HepG2 (cell line): ENCODE measurements around the gene C19orf44. TPM values are rescaled to one million over a fixed set of nuclear protein-coding genes. Genes with fewer than 3 reads are reported as not detected.

ENCODE experiments used
- ATAC-seq: fragments of 200-7000 bp; cut with Tn5 transposase; 3 replicates; pipeline ENCODE4 v1.9.1; 2020; ENCODE audit warnings: mild to moderate bottlenecking, moderate library complexity
- BruUV-seq: library from RNA; stranded (reverse); fragments of 400-500 nt; replicated peaks from 2 replicates; lab custom pipeline; 2021; lab: Mats Ljungman, UMichigan
- CTCF ChIA-PET: fragments of 300-600 bp; formaldehyde crosslinking; extraction: SDS; loops from one replicate; lab custom pipeline; 2021; ENCODE audit warnings: low total read pairs, inconsistent platforms, low intra/inter-chr PET ratio; lab: Yijun Ruan, JAX
- POLR2A ChIA-PET: fragments of 350-600 bp; sonication (Branson Sonifier 250); formaldehyde crosslinking; loops from one replicate; lab custom pipeline; 2020; ENCODE audit warnings: antibody characterized with exemption, inconsistent platforms; lab: Yijun Ruan, JAX
- DNase-seq: peaks from one replicate; pipeline ENCODE4 v3.0.0-alpha.2; 2015; ENCODE audit warnings: low spot score
- FAIRE-seq: peaks from 3 replicates; lab custom pipeline; 2011; peaks lifted over from hg19 to GRCh38; lab: Jason Lieb, UNC
- H2AFZ ChIP-seq: one replicate; pipeline ENCODE4 v1.6.1; 2011; ENCODE audit warnings: low read length, inconsistent platforms
- H3K27ac ChIP-seq: fragments of 300-600 bp; 3 replicates; pipeline ENCODE4 v1.8.0; 2011; ENCODE audit warnings: mixed run types, mild to moderate bottlenecking, mixed read lengths, low read length, inconsistent platforms; ENCODE audit not compliant: insufficient read depth; ENCODE audit errors: extremely low read length
- H3K27me3 ChIP-seq, 2 experiments: fragments of 200-600 bp in 1 of 2; 2 replicates in 1 of 2; 3 replicates in 1 of 2; pipeline versions ENCODE4 v1.6.0 to v1.8.0; 2011; ENCODE audit warnings: low read length in 2 of 2, mild to moderate bottlenecking in 2 of 2, moderate library complexity in 2 of 2, inconsistent platforms in 1 of 2; ENCODE audit not compliant: insufficient read depth in 2 of 2, control insufficient read depth in 1 of 2
- H3K36me3 ChIP-seq, 2 experiments: fragments of 200-600 bp in 1 of 2; replicated peaks in 1 of 2; 2 replicates in 1 of 2; 3 replicates in 1 of 2; pipeline versions ENCODE4 v1.5.1 to v1.8.0; 2011; ENCODE audit warnings: low read length in 2 of 2, inconsistent platforms in 1 of 2; ENCODE audit not compliant: insufficient read depth in 2 of 2, control insufficient read depth in 1 of 2
- H3K4me1 ChIP-seq: 2 replicates; pipeline ENCODE4 v1.5.1; 2012; ENCODE audit warnings: low read length, inconsistent platforms; ENCODE audit not compliant: insufficient read depth
- H3K4me2 ChIP-seq: 2 replicates; pipeline ENCODE4 v1.6.0; 2011; ENCODE audit warnings: low read depth, low read length, inconsistent platforms
- H3K4me3 ChIP-seq, 3 experiments: fragments of 200-600 bp in 1 of 3; sonication (generic), shearing (Covaris generic) in 1 of 3; replicated peaks in 1 of 3; 2 replicates each; pipeline ENCODE4 v1.5.1; 2011 to 2016; ENCODE audit warnings: low read length in 3 of 3, inconsistent platforms in 2 of 3, low read depth in 2 of 3, mild to moderate bottlenecking in 2 of 3, control low read depth in 1 of 3, mixed read lengths in 1 of 3; ENCODE audit not compliant: insufficient read depth in 1 of 3
- H3K79me2 ChIP-seq: one replicate; pipeline ENCODE4 v1.6.1; 2011; ENCODE audit warnings: low read length, inconsistent platforms; ENCODE audit not compliant: insufficient read depth
- H3K9ac ChIP-seq: 2 replicates; pipeline ENCODE4 v1.6.0; 2011; ENCODE audit warnings: mild to moderate bottlenecking, low read depth, low read length, inconsistent platforms; ENCODE audit not compliant: insufficient read depth
- H3K9me3 ChIP-seq: 2 replicates; pipeline ENCODE4 v1.5.1; 2012; ENCODE audit warnings: mild to moderate bottlenecking, low read length
- H4K20me1 ChIP-seq: 2 replicates; pipeline ENCODE4 v1.6.0; 2011; ENCODE audit warnings: inconsistent platforms, mild to moderate bottlenecking, low read length, moderate library complexity; ENCODE audit not compliant: insufficient read depth
- AGO1 ChIP-seq: fragments of 200-400 bp; formaldehyde crosslinking; IDR thresholded peaks from 2 replicates; pipeline ENCODE4 v1.6.1; 2017; ENCODE audit warnings: mild to moderate bottlenecking, low read depth, low read length, moderate library complexity; ENCODE audit not compliant: poor library complexity, severe bottlenecking
- CBX1 ChIP-seq: IDR thresholded peaks from one replicate; pipeline ENCODE4 v1.6.1; 2016; ENCODE audit warnings: antibody characterized with exemption, low read depth
- POLR2G ChIP-seq: fragments of 200-400 bp; formaldehyde crosslinking; IDR thresholded peaks from 2 replicates; pipeline ENCODE4 v1.6.1; 2018; ENCODE audit warnings: mild to moderate bottlenecking, low read depth, low read length, moderate library complexity
- ZC3H13 ChIP-seq: sonication (generic); formaldehyde crosslinking; IDR thresholded peaks from 2 replicates; pipeline ENCODE4 v1.8.1; 2023; ENCODE audit warnings: mild to moderate bottlenecking, missing genetic modification reagents, moderate library complexity
- ZNF143 ChIP-seq: sonication (generic); formaldehyde crosslinking; IDR thresholded peaks from 2 replicates; pipeline ENCODE4 v1.4.0; 2020; ENCODE audit warnings: missing genetic modification reagents
- ZNF350 ChIP-seq: sonication (generic); formaldehyde crosslinking; IDR thresholded peaks from 2 replicates; pipeline ENCODE4 v1.4.0; 2020; ENCODE audit warnings: mild to moderate bottlenecking, low read depth, missing genetic modification reagents, borderline replicate concordance
- WGBS: methylation state at CpG from one replicate; pipeline ENCODE4 v1.1.6; 2017; ENCODE audit warnings: low lambda C conversion rate; 5-methylcytosine and 5-hydroxymethylcytosine counted together
- in situ Hi-C: cut with HindIII; loops from 2 replicates; pipeline ENCODE4 v1.10.0; 2017; ENCODE audit warnings: low pct_unique_long_range_greater_than_20kb; ENCODE audit not compliant: extremely low pct_ligation_motif_present
- intact Hi-C: fragments of 100-400 bp; cut with micrococcal nuclease; formaldehyde crosslinking; loops from one replicate; pipeline ENCODE4 v1.10.0; 2022; ENCODE audit not compliant: unreplicated experiment
- polyA plus RNA-seq, 8 experiments: library from polyadenylated mRNA; depleted of rRNA in 3 of 8; stranded (reverse) in 7 of 8; unstranded in 1 of 8; fragments of >200 nt; fragmentation: Illumina TruSeq in 4 of 8; extraction: Trizol in 4 of 8; gene quantifications; 2 replicates each; pipeline versions ENCODE4 v1.2.1 to v1.2.3, GENCODE V29; 2011 to 2016; ENCODE audit warnings: low read depth in 4 of 8, missing spikeins in 1 of 8, mixed read lengths in 1 of 8; ENCODE audit not compliant: insufficient read depth in 1 of 8
- total RNA-seq, 5 experiments: library from RNA; depleted of rRNA; stranded (reverse); fragments of >200 nt; fragmentation: Illumina TruSeq; extraction: Trizol; gene quantifications; 2 replicates each; pipeline ENCODE4 v1.2.3, GENCODE V29; 2016; ENCODE audit warnings: low read depth in 1 of 5
- TF ChIP-seq, protein P1 (sequence below): sonication (generic); formaldehyde crosslinking; IDR thresholded peaks from 2 replicates; pipeline ENCODE4 v1.4.0; 2020; ENCODE audit warnings: missing genetic modification reagents
- TF ChIP-seq, protein P2 (sequence below): sonication (generic); formaldehyde crosslinking; IDR thresholded peaks from 2 replicates; pipeline ENCODE4 v1.4.0; 2020; ENCODE audit warnings: mild to moderate bottlenecking, missing genetic modification reagents, borderline replicate concordance

Gene C19orf44
- total and polyA plus RNA-seq, 2 of the 13 experiments (the other 11 are each of a cell fraction or from before 2014, with no cell fraction given), result 3.2 to 4.3 TPM

DNA sequence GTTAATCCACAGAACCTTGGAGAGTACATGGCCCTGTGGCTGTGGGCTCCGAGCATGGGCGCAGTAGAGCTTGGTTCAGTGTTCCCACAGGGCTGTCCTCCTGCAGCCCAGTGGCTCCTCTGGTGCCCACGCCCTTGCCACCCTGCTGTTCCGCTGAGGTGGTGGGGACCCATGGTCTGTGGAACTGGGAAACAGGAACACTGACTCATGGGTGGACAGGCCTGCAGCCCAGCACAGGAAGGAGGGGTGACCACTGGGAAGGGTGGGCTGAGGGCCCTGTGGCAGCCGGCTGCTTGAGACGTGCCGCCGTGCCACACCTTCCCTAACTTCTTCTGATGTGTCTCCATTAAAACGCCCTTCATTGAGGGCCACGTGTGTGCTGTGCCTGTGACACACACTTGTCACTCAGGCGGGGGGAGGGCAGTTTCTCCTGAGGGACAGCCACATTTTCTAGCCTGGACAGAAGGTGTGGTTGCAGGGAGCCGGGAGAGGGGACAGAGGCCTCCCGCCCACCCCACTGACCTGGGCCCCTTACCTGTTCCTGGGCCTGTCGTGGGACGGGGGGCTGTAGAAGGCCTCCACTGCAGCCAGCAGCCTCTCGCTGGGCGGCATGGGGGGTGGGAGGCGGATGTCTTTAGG, 24.9 kb downstream of the C19orf44 start:
- DNase-seq, result no peak
- H3K79me2 ChIP-seq, result no peaks in the 10 kb centered on the region
- H3K4me1 ChIP-seq, result no peaks in the 10 kb centered on the region
- no TSS peak for BruUV-seq
- no peak overlapping the region for H3K4me3 ChIP-seq
- WGBS, result 98% methylated on average over 9 of the region's 18 CpGs
- H4K20me1 ChIP-seq, result no peaks in the 10 kb centered on the region
- H3K9ac ChIP-seq, result no peak overlapping the region
- FAIRE-seq, result no peak
- in situ Hi-C loops (no loop called here), intact Hi-C loops (no loop called here)
- CTCF ChIA-PET, result no interaction called here
- TF ChIP-seq ZNF350 (CRISPR knock-in tag) (no peak), ZNF143 (no peak), CBX1 (peak; percentile 17), AGO1 (peak; percentile 38), ZC3H13 (CRISPR knock-in tag) (0 out of 2 replicates have a peak, but pooled peaks have one; percentile 54), POLR2G (peak; percentile 51)
- TF ChIP-seq, protein P1, sequence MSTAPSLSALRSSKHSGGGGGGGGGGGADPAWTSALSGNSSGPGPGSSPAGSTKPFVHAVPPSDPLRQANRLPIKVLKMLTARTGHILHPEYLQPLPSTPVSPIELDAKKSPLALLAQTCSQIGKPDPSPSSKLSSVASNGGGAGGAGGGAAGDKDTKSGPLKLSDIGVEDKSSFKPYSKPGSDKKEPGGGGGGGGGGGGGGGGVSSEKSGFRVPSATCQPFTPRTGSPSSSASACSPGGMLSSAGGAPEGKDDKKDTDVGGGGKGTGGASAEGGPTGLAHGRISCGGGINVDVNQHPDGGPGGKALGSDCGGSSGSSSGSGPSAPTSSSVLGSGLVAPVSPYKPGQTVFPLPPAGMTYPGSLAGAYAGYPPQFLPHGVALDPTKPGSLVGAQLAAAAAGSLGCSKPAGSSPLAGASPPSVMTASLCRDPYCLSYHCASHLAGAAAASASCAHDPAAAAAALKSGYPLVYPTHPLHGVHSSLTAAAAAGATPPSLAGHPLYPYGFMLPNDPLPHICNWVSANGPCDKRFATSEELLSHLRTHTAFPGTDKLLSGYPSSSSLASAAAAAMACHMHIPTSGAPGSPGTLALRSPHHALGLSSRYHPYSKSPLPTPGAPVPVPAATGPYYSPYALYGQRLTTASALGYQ (CRISPR knock-in tag), result no peak
- TF ChIP-seq, protein P2, sequence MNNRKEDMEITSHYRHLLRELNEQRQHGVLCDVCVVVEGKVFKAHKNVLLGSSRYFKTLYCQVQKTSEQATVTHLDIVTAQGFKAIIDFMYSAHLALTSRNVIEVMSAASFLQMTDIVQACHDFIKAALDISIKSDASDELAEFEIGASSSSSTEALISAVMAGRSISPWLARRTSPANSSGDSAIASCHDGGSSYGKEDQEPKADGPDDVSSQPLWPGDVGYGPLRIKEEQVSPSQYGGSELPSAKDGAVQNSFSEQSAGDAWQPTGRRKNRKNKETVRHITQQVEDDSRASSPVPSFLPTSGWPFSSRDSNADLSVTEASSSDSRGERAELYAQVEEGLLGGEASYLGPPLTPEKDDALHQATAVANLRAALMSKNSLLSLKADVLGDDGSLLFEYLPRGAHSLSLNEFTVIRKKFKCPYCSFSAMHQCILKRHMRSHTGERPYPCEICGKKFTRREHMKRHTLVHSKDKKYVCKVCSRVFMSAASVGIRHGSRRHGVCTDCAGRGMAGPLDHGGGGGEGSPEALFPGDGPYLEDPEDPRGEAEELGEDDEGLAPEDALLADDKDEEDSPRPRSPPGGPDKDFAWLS (CRISPR knock-in tag), result 0 out of 2 replicates have a peak, but pooled peaks have one; percentile 39
- no peak overlapping the region for H3K27ac ChIP-seq
- no peaks in the 10 kb centered on the region for H3K9me3 ChIP-seq
- H2AFZ ChIP-seq, result no peak overlapping the region
- H3K27me3 ChIP-seq, result no peaks in the 10 kb centered on the region; a peak in 1 of 5 replicates
- peaks cover 47 to 90% of the 10 kb centered on the region in 2 experiments for H3K36me3 ChIP-seq
- no peak; the same call in 2 of the 3 replicates for ATAC-seq
- POLR2A ChIA-PET, result no interaction called here
- H3K4me2 ChIP-seq, result no peak overlapping the region
